ENCODE data around the gene NSG1. TPM values are rescaled to one million over a fixed set of nuclear protein-coding genes. Genes with fewer than 3 reads are reported as not detected.

The NSG1 gene
- total RNA-seq, 1 donor from 2014 or later: 2.9 TPM

- Mint-ChIP-seq H3K4me3 (ENCODE audit: unreplicated experiment) (no peak overlapping the region), H3K27ac (ENCODE audit: unreplicated experiment) (no peak overlapping the region)
- TF ChIP-seq CTCF (IDR thresholded peaks at IDR 0.05; ENCODE audit: unreplicated experiment): no peak
These were observed 25.0 kb upstream of the NSG1 start for GRCh38 chr4:4361883-4362282.

GRCh38 chr4:4362991-4363697 lies 23.8 kb upstream of the NSG1 start:
- no peaks in the 10 kb centered on the region for H3K36me3 Mint-ChIP-seq (ENCODE audit: low read depth, unreplicated experiment)
- DNase-seq (ENCODE audit: low spot score): no peak
- peaks cover 4% of the 10 kb centered on the region for H3K27me3 Mint-ChIP-seq (ENCODE audit: unreplicated experiment)
- H3K4me1 Mint-ChIP-seq (ENCODE audit: unreplicated experiment): peaks cover 4% of the 10 kb centered on the region
- no peak for TF ChIP-seq CTCF (IDR thresholded peaks at IDR 0.05; ENCODE audit: unreplicated experiment)
- peaks cover 6% of the 10 kb centered on the region for H3K9me3 Mint-ChIP-seq (ENCODE audit: unreplicated experiment)
- H3K4me3 Mint-ChIP-seq (ENCODE audit: unreplicated experiment): no peak overlapping the region
- no peak overlapping the region for H3K27ac Mint-ChIP-seq (ENCODE audit: unreplicated experiment)

More at GRCh38 chr4:4361883-4362282, 25.0 kb upstream of the NSG1 start:
- Mint-ChIP-seq H3K4me1 (ENCODE audit: unreplicated experiment) (peaks cover 4% of the 10 kb centered on the region), H3K9me3 (ENCODE audit: unreplicated experiment) (peaks cover 4% of the 10 kb centered on the region), H3K36me3 (ENCODE audit: low read depth, unreplicated experiment) (no peaks in the 10 kb centered on the region), H3K27me3 (ENCODE audit: unreplicated experiment) (peaks cover 3% of the 10 kb centered on the region)
- no peak for DNase-seq (ENCODE audit: low spot score)

GRCh38 chr4:4364061-4364460 lies 22.8 kb upstream of the NSG1 start:
- no peak overlapping the region for H3K4me3 Mint-ChIP-seq (ENCODE audit: unreplicated experiment)
- no peak for TF ChIP-seq CTCF (IDR thresholded peaks at IDR 0.05; ENCODE audit: unreplicated experiment)
- DNase-seq (ENCODE audit: low spot score): no peak
- H3K27me3 Mint-ChIP-seq (ENCODE audit: unreplicated experiment): peaks cover 4% of the 10 kb centered on the region
- H3K27ac Mint-ChIP-seq (ENCODE audit: unreplicated experiment): no peak overlapping the region
- peaks cover 6% of the 10 kb centered on the region for H3K9me3 Mint-ChIP-seq (ENCODE audit: unreplicated experiment)
- H3K4me1 Mint-ChIP-seq (ENCODE audit: unreplicated experiment): peaks cover 4% of the 10 kb centered on the region
- H3K36me3 Mint-ChIP-seq (ENCODE audit: low read depth, unreplicated experiment): no peaks in the 10 kb centered on the region

GRCh38 chr4:4364486-4365208 lies 22.3 kb upstream of the NSG1 start:
- no peak for DNase-seq (ENCODE audit: low spot score)
- H3K36me3 Mint-ChIP-seq (ENCODE audit: low read depth, unreplicated experiment): no peaks in the 10 kb centered on the region
- H3K4me3 Mint-ChIP-seq (ENCODE audit: unreplicated experiment): no peak overlapping the region

More at GRCh38 chr4:4364486-4365208, 22.3 kb upstream of the NSG1 start:
- Mint-ChIP-seq H3K4me1 (ENCODE audit: unreplicated experiment) (peaks cover 4% of the 10 kb centered on the region), H3K9me3 (ENCODE audit: unreplicated experiment) (peaks cover 6% of the 10 kb centered on the region), H3K27me3 (ENCODE audit: unreplicated experiment) (peaks cover 4% of the 10 kb centered on the region), H3K27ac (ENCODE audit: unreplicated experiment) (no peak overlapping the region)
- no peak for TF ChIP-seq CTCF (IDR thresholded peaks at IDR 0.05; ENCODE audit: unreplicated experiment)
